ENCODE results near the gene HTR3E.

DNA sequence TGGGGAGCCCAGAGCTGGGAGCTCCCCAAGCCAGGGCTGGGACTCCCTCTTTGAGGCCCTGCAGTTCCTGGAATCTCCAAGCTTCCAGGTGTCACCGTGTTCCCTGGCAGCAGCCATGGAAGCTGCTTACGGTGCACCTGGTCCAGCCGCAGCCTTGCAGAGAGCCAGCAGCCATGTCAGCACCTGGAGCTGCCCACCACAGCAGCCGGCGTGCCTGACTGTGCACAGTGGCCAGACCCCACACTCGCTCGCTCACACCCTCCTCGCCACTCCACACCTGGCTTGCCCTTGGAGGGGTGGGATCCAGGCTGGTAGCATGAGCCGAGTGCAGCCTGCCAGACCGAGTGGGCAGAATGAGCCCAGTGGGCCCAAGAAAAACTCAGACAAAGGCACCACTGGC is 14.8 kb upstream of the HTR3E start:
- TF ChIP-seq, protein P1, sequence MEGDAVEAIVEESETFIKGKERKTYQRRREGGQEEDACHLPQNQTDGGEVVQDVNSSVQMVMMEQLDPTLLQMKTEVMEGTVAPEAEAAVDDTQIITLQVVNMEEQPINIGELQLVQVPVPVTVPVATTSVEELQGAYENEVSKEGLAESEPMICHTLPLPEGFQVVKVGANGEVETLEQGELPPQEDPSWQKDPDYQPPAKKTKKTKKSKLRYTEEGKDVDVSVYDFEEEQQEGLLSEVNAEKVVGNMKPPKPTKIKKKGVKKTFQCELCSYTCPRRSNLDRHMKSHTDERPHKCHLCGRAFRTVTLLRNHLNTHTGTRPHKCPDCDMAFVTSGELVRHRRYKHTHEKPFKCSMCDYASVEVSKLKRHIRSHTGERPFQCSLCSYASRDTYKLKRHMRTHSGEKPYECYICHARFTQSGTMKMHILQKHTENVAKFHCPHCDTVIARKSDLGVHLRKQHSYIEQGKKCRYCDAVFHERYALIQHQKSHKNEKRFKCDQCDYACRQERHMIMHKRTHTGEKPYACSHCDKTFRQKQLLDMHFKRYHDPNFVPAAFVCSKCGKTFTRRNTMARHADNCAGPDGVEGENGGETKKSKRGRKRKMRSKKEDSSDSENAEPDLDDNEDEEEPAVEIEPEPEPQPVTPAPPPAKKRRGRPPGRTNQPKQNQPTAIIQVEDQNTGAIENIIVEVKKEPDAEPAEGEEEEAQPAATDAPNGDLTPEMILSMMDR (IDR thresholded peaks at IDR 0.05) = no peak
- TF ChIP-seq POLR2A (IDR thresholded peaks at IDR 0.05) = no peak
